Measurements from ENCODE around the gene ZNF844. TPM values are rescaled to one million over a fixed set of nuclear protein-coding genes. Genes with fewer than 3 reads are reported as not detected.

The ZNF844 gene
- polyA plus RNA-seq, 1 donor (not counting 4 experiments of a cell fraction or from before 2014, with no cell fraction given), result 0.88 TPM

GRCh38 chr19:12092065-12092867 lies 27.7 kb downstream of the ZNF844 start:
- Histone ChIP-seq H4K20me1 (ENCODE audit: control insufficient read depth, extremely low read depth, insufficient read depth, low read length) (no peaks in the 10 kb centered on the region), H3K9me3 (ENCODE audit: control insufficient read depth, low read depth, low read length) (no peaks in the 10 kb centered on the region), H3K4me3 (ENCODE audit: control insufficient read depth in 2 of 3, extremely low read depth in 1 of 3, insufficient read depth in 2 of 3, low read depth in 1 of 3, low read length in 3 of 3) (peak overlapping the region; percentile 51 to 73 (median 72)), H3K79me2 (ENCODE audit: control insufficient read depth, insufficient read depth, low read length) (no peaks in the 10 kb centered on the region), H3K36me3 (ENCODE audit: control insufficient read depth in 2 of 2, extremely low read depth in 1 of 2, insufficient read depth in 2 of 2, low read length in 2 of 2) (no peaks in the 10 kb centered on the region), H3K9me1 (ENCODE audit: control insufficient read depth, extremely low read depth, insufficient read depth, low read length) (no peaks in the 10 kb centered on the region), H3K4me2 (ENCODE audit: control insufficient read depth, extremely low read depth, insufficient read depth, low read depth, low read length) (peak overlapping the region; percentile 77), H3K27ac (ENCODE audit: control insufficient read depth, insufficient read depth, low read length) (peak overlapping the region; percentile 25), H2AFZ (ENCODE audit: control insufficient read depth, low read length) (peak overlapping the region; percentile 90), H3K27me3 (ENCODE audit: control insufficient read depth, extremely low read depth, insufficient read depth, low read length) (no peaks in the 10 kb centered on the region), H3K4me1 (ENCODE audit: control insufficient read depth, extremely low read depth, insufficient read depth, low read length) (peaks cover 3% of the 10 kb centered on the region), H3K9ac (ENCODE audit: control insufficient read depth, extremely low read depth, insufficient read depth, low read length) (peak overlapping the region; percentile 64)
- DNase-seq (ENCODE audit: low read depth, low spot score) (peak; percentile 4), FAIRE-seq (no peak)
- dilution Hi-C loops (cut with MboI; ENCODE audit: extremely low pct_ligation_motif_present, low sequenced_read_pairs), result no loop called here
- TF ChIP-seq, protein P1, sequence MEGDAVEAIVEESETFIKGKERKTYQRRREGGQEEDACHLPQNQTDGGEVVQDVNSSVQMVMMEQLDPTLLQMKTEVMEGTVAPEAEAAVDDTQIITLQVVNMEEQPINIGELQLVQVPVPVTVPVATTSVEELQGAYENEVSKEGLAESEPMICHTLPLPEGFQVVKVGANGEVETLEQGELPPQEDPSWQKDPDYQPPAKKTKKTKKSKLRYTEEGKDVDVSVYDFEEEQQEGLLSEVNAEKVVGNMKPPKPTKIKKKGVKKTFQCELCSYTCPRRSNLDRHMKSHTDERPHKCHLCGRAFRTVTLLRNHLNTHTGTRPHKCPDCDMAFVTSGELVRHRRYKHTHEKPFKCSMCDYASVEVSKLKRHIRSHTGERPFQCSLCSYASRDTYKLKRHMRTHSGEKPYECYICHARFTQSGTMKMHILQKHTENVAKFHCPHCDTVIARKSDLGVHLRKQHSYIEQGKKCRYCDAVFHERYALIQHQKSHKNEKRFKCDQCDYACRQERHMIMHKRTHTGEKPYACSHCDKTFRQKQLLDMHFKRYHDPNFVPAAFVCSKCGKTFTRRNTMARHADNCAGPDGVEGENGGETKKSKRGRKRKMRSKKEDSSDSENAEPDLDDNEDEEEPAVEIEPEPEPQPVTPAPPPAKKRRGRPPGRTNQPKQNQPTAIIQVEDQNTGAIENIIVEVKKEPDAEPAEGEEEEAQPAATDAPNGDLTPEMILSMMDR (optimal IDR thresholded peaks at IDR 0.05 in 1 of 3, IDR thresholded peaks at IDR 0.05 in 1 of 3, conservative IDR thresholded peaks at IDR 0.05 in 1 of 3; ENCODE audit: extremely low read depth in 1 of 3, insufficient read depth in 2 of 3, low read length in 3 of 3), result no peak
- no peak for TF ChIP-seq EZH2 (IDR thresholded peaks at IDR 0.05; ENCODE audit: low read length)

DNA sequence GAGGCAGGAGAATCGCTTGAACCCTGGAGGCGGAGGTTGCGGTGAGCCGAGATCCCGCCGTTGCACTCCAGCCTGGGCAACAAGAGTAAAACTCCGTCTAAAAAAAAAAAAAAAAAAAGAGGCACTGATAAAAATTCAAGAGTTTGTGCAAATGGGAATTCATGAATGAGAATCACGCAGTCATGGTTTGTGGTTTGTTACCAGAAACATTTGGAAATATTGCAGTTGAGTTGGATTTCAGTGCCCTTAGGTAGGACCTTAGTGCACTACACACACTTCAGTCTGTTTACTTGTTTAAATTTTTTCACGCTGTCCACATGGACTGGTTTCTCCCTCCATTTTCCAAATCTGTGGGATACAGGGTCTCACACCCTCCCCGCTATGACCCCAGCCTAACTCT lies 28.4 kb downstream of the ZNF844 start:
- Histone ChIP-seq H3K27me3 (ENCODE audit: control insufficient read depth, extremely low read depth, insufficient read depth, low read length) (no peaks in the 10 kb centered on the region), H3K4me3 (ENCODE audit: control insufficient read depth in 2 of 3, extremely low read depth in 1 of 3, insufficient read depth in 2 of 3, low read depth in 1 of 3, low read length in 3 of 3) (peak overlapping the region; percentile 51 to 73 (median 72)), H3K27ac (ENCODE audit: control insufficient read depth, insufficient read depth, low read length) (no peak overlapping the region), H3K4me2 (ENCODE audit: control insufficient read depth, extremely low read depth, insufficient read depth, low read depth, low read length) (peak overlapping the region; percentile 77), H3K79me2 (ENCODE audit: control insufficient read depth, insufficient read depth, low read length) (no peaks in the 10 kb centered on the region), H3K36me3 (ENCODE audit: control insufficient read depth in 2 of 2, extremely low read depth in 1 of 2, insufficient read depth in 2 of 2, low read length in 2 of 2) (no peaks in the 10 kb centered on the region), H3K9ac (ENCODE audit: control insufficient read depth, extremely low read depth, insufficient read depth, low read length) (peak overlapping the region; percentile 64), H3K9me3 (ENCODE audit: control insufficient read depth, low read depth, low read length) (no peaks in the 10 kb centered on the region), H3K9me1 (ENCODE audit: control insufficient read depth, extremely low read depth, insufficient read depth, low read length) (no peaks in the 10 kb centered on the region), H2AFZ (ENCODE audit: control insufficient read depth, low read length) (peak overlapping the region; percentile 90), H3K4me1 (ENCODE audit: control insufficient read depth, extremely low read depth, insufficient read depth, low read length) (peaks cover 3% of the 10 kb centered on the region), H4K20me1 (ENCODE audit: control insufficient read depth, extremely low read depth, insufficient read depth, low read length) (no peaks in the 10 kb centered on the region)
- TF ChIP-seq, protein P1 (optimal IDR thresholded peaks at IDR 0.05 in 1 of 3, IDR thresholded peaks at IDR 0.05 in 1 of 3, conservative IDR thresholded peaks at IDR 0.05 in 1 of 3; ENCODE audit: extremely low read depth in 1 of 3, insufficient read depth in 2 of 3, low read length in 3 of 3), result no peak
- no peak for TF ChIP-seq EZH2 (IDR thresholded peaks at IDR 0.05; ENCODE audit: low read length)
- FAIRE-seq, result no peak
- dilution Hi-C loops (cut with MboI; ENCODE audit: extremely low pct_ligation_motif_present, low sequenced_read_pairs), result no loop called here
- no peak for DNase-seq (ENCODE audit: low read depth, low spot score)
